Fibroblast of lung (primary cell): Measurements from ENCODE around the gene SEMA4C. TPM values are rescaled to one million over a fixed set of nuclear protein-coding genes. Genes with fewer than 3 reads are reported as not detected.

Experiments
- DNase-seq, 2 donors: peaks; one replicate each; pipeline versions ENCODE4 v3.0.0 to v3.0.0-alpha.2; 2010; ENCODE audit warnings: low read depth in 2 of 2
- H2AFZ ChIP-seq: 2 replicates; pipeline ENCODE4 v1.5.1; 2012; ENCODE audit warnings: low read length, control low read depth, inconsistent platforms
- H3K27ac ChIP-seq: 2 replicates; pipeline ENCODE4 v1.5.1; 2011; ENCODE audit warnings: low read length, control low read depth; ENCODE audit not compliant: insufficient read depth
- H3K27me3 ChIP-seq: 2 replicates; pipeline ENCODE4 v1.5.1; 2011; ENCODE audit warnings: mild to moderate bottlenecking, low read length; ENCODE audit not compliant: control insufficient read depth, insufficient read depth
- H3K36me3 ChIP-seq: 2 replicates; pipeline ENCODE4 v1.5.1; 2011; ENCODE audit warnings: low read length; ENCODE audit not compliant: control insufficient read depth, insufficient read depth
- H3K4me1 ChIP-seq: 2 replicates; pipeline ENCODE4 v1.5.1; 2011; ENCODE audit warnings: low read length; ENCODE audit not compliant: control insufficient read depth, insufficient read depth; ENCODE audit errors: extremely low read depth
- H3K4me2 ChIP-seq: 2 replicates; pipeline ENCODE4 v1.5.1; 2011; ENCODE audit warnings: low read length, control low read depth; ENCODE audit not compliant: insufficient read depth; ENCODE audit errors: extremely low read depth
- H3K4me3 ChIP-seq, 4 experiments: fragments of 200-600 bp in 1 of 4; sonication (generic) in 1 of 4; replicated peaks in 1 of 4; 2 replicates each; pipeline ENCODE4 v1.5.1; 2011 to 2016; ENCODE audit warnings: low read length in 4 of 4, low read depth in 3 of 4, mild to moderate bottlenecking in 3 of 4, control low read depth in 2 of 4, inconsistent platforms in 1 of 4, mixed read lengths in 1 of 4; ENCODE audit not compliant: insufficient read depth in 1 of 4; ENCODE audit errors: control extremely low read depth in 1 of 4
- H3K79me2 ChIP-seq: 2 replicates; pipeline ENCODE4 v1.5.1; 2012; ENCODE audit warnings: mild to moderate bottlenecking, low read length, inconsistent platforms; ENCODE audit not compliant: control insufficient read depth, insufficient read depth
- H3K9ac ChIP-seq: 2 replicates; pipeline ENCODE4 v1.5.1; 2011; ENCODE audit warnings: mild to moderate bottlenecking, low read length, control low read depth; ENCODE audit not compliant: insufficient read depth
- H3K9me3 ChIP-seq: 2 replicates; pipeline ENCODE4 v1.5.1; 2012; ENCODE audit warnings: low read depth, low read length; ENCODE audit not compliant: control insufficient read depth, insufficient read depth
- H4K20me1 ChIP-seq: 2 replicates; pipeline ENCODE4 v1.5.1; 2011; ENCODE audit warnings: low read length; ENCODE audit not compliant: control insufficient read depth, insufficient read depth; ENCODE audit errors: extremely low read depth
- CTCF ChIP-seq, 2 donors: IDR thresholded peaks in 1 of 2; conservative IDR thresholded peaks in 1 of 2; 1 replicate in 1 of 2; 2 replicates in 1 of 2; pipeline ENCODE4 v1.5.1; 2011 to 2012; ENCODE audit warnings: low read length in 2 of 2, control low read depth in 1 of 2, inconsistent platforms in 1 of 2, low read depth in 1 of 2, mild to moderate bottlenecking in 1 of 2
- EZH2 ChIP-seq: IDR thresholded peaks from 2 replicates; pipeline ENCODE4 v1.5.1; 2012; ENCODE audit warnings: low read length, control low read depth, mild to moderate bottlenecking; ENCODE audit errors: missing control alignments
- polyA plus RNA-seq, 2 donors: library from polyadenylated mRNA; depleted of rRNA in 1 of 2; stranded (reverse) in 1 of 2; unstranded in 1 of 2; fragments of >200 nt; gene quantifications; 2 replicates each; pipeline ENCODE4 v1.2.1, GENCODE V29; 2011 to 2012; ENCODE audit warnings: missing spikeins in 1 of 2
- total RNA-seq: library from RNA; depleted of rRNA; stranded (reverse); fragments of >200 nt; gene quantifications from 2 replicates; pipeline ENCODE4 v1.2.1, GENCODE V29; 2014

Gene SEMA4C
- total and polyA plus RNA-seq, 2 donors (not counting 1 experiment from before 2014, with no cell fraction given): 12.7 to 17.5 TPM

- Histone ChIP-seq H3K27ac (no peak overlapping the region), H3K36me3 (peaks cover 11% of the 10 kb centered on the region), H3K9ac (no peak overlapping the region), H3K4me3 (no peak overlapping the region), H2AFZ (no peak overlapping the region), H4K20me1 (no peaks in the 10 kb centered on the region), H3K4me2 (no peak overlapping the region), H3K9me3 (no peaks in the 10 kb centered on the region), H3K27me3 (no peaks in the 10 kb centered on the region), H3K4me1 (peaks cover 7% of the 10 kb centered on the region), H3K79me2 (no peaks in the 10 kb centered on the region)
- TF ChIP-seq EZH2 (no peak), CTCF (conservative IDR thresholded peaks at IDR 0.05 in 1 of 2, IDR thresholded peaks at IDR 0.05 in 1 of 2; ENCODE audit: low read depth in 1 of 2, low read length in 2 of 2) (no peak)
- no peak for DNase-seq
Measured at GRCh38 chr2:96830044-96830562, 39.8 kb downstream of the SEMA4C start.

- DNase-seq: no peak
- H3K4me1 ChIP-seq: peaks cover 7% of the 10 kb centered on the region
- H3K27me3 ChIP-seq: no peaks in the 10 kb centered on the region
- no peak overlapping the region for H3K4me3 ChIP-seq
- H3K9me3 ChIP-seq: no peaks in the 10 kb centered on the region
- H3K79me2 ChIP-seq: no peaks in the 10 kb centered on the region
- no peak overlapping the region for H3K4me2 ChIP-seq
- H2AFZ ChIP-seq: no peak overlapping the region
- TF ChIP-seq CTCF (conservative IDR thresholded peaks at IDR 0.05 in 1 of 2, IDR thresholded peaks at IDR 0.05 in 1 of 2; ENCODE audit: low read depth in 1 of 2, low read length in 2 of 2) (no peak), EZH2 (no peak)
- no peaks in the 10 kb centered on the region for H4K20me1 ChIP-seq
- H3K27ac ChIP-seq: no peak overlapping the region
- no peak overlapping the region for H3K9ac ChIP-seq
- peaks cover 10% of the 10 kb centered on the region for H3K36me3 ChIP-seq
Measured at GRCh38 chr2:96828874-96829273, 41.0 kb downstream of the SEMA4C start.

- H3K9me3 ChIP-seq: no peaks in the 10 kb centered on the region
- TF ChIP-seq CTCF (conservative IDR thresholded peaks at IDR 0.05 in 1 of 2, IDR thresholded peaks at IDR 0.05 in 1 of 2; ENCODE audit: low read depth in 1 of 2, low read length in 2 of 2) (no peak), EZH2 (no peak)
Measured at GRCh38 chr2:96828436-96828835, 41.4 kb downstream of the SEMA4C start.

More at GRCh38 chr2:96828436-96828835, 41.4 kb downstream of the SEMA4C start:
- Histone ChIP-seq H3K27me3 (no peaks in the 10 kb centered on the region), H3K36me3 (peaks cover 10% of the 10 kb centered on the region), H3K4me3 (no peak overlapping the region), H3K4me1 (peaks cover 7% of the 10 kb centered on the region), H2AFZ (no peak overlapping the region), H3K27ac (no peak overlapping the region), H3K9ac (no peak overlapping the region), H3K4me2 (no peak overlapping the region), H3K79me2 (no peaks in the 10 kb centered on the region), H4K20me1 (no peaks in the 10 kb centered on the region)
- no peak for DNase-seq
